ENCODE results near the gene LACTBL1. TPM values are rescaled to one million over a fixed set of nuclear protein-coding genes. Genes with fewer than 3 reads are reported as not detected.

The LACTBL1 gene
- total and polyA plus RNA-seq, 2 experiments from 2014 or later: not detected

DNA sequence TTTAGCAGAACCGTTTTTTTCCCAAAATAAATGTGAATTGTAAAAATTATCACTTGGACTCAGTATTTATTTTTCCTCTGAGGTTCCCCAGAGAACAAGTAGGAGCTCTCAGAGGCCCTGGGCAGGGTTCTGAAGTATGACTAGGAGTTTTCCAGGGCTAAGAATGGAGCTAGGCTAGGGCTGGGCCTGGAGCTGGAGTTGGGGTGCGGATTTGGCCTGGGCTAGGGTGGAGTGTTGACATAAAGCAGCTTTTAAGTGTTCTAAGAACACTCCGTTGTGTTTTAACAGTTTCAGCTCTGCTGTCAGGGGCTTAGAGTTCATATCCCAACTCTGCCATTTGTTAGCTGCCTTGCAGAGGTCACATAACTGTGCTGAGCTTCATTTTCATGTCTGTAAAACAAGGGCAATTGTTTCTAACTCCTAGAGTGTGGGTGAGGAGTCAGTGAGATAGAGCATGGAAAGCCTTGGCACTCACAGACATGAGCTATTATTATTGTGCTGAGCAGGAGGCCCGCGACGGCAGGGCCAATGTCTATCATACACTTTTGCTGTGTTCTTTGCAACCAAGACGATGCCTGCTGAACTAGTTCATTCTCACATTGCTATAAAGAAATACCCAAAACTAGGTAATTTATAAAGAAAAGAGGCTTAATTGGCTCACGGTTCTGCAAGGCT, 51.1 kb downstream of the LACTBL1 start:
- Histone ChIP-seq H4K20me1 (replicated peaks; ENCODE audit: insufficient read depth) (no peaks in the 10 kb centered on the region), H3K79me2 (replicated peaks; ENCODE audit: insufficient read depth) (no peaks in the 10 kb centered on the region), H3F3A (replicated peaks; ENCODE audit: low read depth) (no peaks in the 10 kb centered on the region), H3K4me3 (no peak overlapping the region), H3K4me1 (ENCODE audit: insufficient read depth) (no peaks in the 10 kb centered on the region), H3K4me2 (no peak overlapping the region), H3K9me2 (ENCODE audit: insufficient read depth) (no peaks in the 10 kb centered on the region), H3K27me3 (ENCODE audit: insufficient read depth) (no peaks in the 10 kb centered on the region), H2AFZ (no peak overlapping the region), H3K36me3 (ENCODE audit: insufficient read depth) (no peaks in the 10 kb centered on the region), H3K27ac (ENCODE audit: low read depth) (no peak overlapping the region)
- DNase-seq (ENCODE audit: low spot score) (no peak), ATAC-seq (no peak)
- Mint-ChIP-seq H3K27ac (no peak overlapping the region), H3K4me3 (no peak overlapping the region), H3K4me1 (no peaks in the 10 kb centered on the region; the same call in 1 of the 3 replicates), H3K9me3 (no peaks in the 10 kb centered on the region), H3K36me3 (ENCODE audit: low read depth) (no peaks in the 10 kb centered on the region), H3K27me3 (ENCODE audit: insufficient read depth, low read depth, poor library complexity) (peaks cover 9% of the 10 kb centered on the region)
- TF ChIP-seq EZH2 (IDR thresholded peaks at IDR 0.05; ENCODE audit: low read depth, unreplicated experiment) (no peak), ZNF331 (CRISPR knock-in tag; IDR thresholded peaks at IDR 0.05; ENCODE audit: low read depth) (no peak), NANOG (IDR thresholded peaks at IDR 0.05; ENCODE audit: borderline replicate concordance) (no peak), ZNF114 (CRISPR knock-in tag; IDR thresholded peaks at IDR 0.05) (no peak), CREB1 (CRISPR knock-in tag; IDR thresholded peaks at IDR 0.05; ENCODE audit: low read depth) (no peak), JUNB (IDR thresholded peaks at IDR 0.05; ENCODE audit: unreplicated experiment) (no peak), POLR2AphosphoS5 (IDR thresholded peaks at IDR 0.05; ENCODE audit: low read depth) (no peak), STAT1 (IDR thresholded peaks at IDR 0.05; ENCODE audit: unreplicated experiment) (no peak), EZH2phosphoT487 (IDR thresholded peaks at IDR 0.05; ENCODE audit: unreplicated experiment) (no peak)
- TF ChIP-seq, protein P1, sequence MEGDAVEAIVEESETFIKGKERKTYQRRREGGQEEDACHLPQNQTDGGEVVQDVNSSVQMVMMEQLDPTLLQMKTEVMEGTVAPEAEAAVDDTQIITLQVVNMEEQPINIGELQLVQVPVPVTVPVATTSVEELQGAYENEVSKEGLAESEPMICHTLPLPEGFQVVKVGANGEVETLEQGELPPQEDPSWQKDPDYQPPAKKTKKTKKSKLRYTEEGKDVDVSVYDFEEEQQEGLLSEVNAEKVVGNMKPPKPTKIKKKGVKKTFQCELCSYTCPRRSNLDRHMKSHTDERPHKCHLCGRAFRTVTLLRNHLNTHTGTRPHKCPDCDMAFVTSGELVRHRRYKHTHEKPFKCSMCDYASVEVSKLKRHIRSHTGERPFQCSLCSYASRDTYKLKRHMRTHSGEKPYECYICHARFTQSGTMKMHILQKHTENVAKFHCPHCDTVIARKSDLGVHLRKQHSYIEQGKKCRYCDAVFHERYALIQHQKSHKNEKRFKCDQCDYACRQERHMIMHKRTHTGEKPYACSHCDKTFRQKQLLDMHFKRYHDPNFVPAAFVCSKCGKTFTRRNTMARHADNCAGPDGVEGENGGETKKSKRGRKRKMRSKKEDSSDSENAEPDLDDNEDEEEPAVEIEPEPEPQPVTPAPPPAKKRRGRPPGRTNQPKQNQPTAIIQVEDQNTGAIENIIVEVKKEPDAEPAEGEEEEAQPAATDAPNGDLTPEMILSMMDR (conservative IDR thresholded peaks at IDR 0.05; ENCODE audit: low read depth in 2 of 2): no peak
- TF ChIP-seq, protein P2, sequence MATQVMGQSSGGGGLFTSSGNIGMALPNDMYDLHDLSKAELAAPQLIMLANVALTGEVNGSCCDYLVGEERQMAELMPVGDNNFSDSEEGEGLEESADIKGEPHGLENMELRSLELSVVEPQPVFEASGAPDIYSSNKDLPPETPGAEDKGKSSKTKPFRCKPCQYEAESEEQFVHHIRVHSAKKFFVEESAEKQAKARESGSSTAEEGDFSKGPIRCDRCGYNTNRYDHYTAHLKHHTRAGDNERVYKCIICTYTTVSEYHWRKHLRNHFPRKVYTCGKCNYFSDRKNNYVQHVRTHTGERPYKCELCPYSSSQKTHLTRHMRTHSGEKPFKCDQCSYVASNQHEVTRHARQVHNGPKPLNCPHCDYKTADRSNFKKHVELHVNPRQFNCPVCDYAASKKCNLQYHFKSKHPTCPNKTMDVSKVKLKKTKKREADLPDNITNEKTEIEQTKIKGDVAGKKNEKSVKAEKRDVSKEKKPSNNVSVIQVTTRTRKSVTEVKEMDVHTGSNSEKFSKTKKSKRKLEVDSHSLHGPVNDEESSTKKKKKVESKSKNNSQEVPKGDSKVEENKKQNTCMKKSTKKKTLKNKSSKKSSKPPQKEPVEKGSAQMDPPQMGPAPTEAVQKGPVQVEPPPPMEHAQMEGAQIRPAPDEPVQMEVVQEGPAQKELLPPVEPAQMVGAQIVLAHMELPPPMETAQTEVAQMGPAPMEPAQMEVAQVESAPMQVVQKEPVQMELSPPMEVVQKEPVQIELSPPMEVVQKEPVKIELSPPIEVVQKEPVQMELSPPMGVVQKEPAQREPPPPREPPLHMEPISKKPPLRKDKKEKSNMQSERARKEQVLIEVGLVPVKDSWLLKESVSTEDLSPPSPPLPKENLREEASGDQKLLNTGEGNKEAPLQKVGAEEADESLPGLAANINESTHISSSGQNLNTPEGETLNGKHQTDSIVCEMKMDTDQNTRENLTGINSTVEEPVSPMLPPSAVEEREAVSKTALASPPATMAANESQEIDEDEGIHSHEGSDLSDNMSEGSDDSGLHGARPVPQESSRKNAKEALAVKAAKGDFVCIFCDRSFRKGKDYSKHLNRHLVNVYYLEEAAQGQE (IDR thresholded peaks at IDR 0.05; ENCODE audit: unreplicated experiment): no peak
- TF ChIP-seq, protein P3, sequence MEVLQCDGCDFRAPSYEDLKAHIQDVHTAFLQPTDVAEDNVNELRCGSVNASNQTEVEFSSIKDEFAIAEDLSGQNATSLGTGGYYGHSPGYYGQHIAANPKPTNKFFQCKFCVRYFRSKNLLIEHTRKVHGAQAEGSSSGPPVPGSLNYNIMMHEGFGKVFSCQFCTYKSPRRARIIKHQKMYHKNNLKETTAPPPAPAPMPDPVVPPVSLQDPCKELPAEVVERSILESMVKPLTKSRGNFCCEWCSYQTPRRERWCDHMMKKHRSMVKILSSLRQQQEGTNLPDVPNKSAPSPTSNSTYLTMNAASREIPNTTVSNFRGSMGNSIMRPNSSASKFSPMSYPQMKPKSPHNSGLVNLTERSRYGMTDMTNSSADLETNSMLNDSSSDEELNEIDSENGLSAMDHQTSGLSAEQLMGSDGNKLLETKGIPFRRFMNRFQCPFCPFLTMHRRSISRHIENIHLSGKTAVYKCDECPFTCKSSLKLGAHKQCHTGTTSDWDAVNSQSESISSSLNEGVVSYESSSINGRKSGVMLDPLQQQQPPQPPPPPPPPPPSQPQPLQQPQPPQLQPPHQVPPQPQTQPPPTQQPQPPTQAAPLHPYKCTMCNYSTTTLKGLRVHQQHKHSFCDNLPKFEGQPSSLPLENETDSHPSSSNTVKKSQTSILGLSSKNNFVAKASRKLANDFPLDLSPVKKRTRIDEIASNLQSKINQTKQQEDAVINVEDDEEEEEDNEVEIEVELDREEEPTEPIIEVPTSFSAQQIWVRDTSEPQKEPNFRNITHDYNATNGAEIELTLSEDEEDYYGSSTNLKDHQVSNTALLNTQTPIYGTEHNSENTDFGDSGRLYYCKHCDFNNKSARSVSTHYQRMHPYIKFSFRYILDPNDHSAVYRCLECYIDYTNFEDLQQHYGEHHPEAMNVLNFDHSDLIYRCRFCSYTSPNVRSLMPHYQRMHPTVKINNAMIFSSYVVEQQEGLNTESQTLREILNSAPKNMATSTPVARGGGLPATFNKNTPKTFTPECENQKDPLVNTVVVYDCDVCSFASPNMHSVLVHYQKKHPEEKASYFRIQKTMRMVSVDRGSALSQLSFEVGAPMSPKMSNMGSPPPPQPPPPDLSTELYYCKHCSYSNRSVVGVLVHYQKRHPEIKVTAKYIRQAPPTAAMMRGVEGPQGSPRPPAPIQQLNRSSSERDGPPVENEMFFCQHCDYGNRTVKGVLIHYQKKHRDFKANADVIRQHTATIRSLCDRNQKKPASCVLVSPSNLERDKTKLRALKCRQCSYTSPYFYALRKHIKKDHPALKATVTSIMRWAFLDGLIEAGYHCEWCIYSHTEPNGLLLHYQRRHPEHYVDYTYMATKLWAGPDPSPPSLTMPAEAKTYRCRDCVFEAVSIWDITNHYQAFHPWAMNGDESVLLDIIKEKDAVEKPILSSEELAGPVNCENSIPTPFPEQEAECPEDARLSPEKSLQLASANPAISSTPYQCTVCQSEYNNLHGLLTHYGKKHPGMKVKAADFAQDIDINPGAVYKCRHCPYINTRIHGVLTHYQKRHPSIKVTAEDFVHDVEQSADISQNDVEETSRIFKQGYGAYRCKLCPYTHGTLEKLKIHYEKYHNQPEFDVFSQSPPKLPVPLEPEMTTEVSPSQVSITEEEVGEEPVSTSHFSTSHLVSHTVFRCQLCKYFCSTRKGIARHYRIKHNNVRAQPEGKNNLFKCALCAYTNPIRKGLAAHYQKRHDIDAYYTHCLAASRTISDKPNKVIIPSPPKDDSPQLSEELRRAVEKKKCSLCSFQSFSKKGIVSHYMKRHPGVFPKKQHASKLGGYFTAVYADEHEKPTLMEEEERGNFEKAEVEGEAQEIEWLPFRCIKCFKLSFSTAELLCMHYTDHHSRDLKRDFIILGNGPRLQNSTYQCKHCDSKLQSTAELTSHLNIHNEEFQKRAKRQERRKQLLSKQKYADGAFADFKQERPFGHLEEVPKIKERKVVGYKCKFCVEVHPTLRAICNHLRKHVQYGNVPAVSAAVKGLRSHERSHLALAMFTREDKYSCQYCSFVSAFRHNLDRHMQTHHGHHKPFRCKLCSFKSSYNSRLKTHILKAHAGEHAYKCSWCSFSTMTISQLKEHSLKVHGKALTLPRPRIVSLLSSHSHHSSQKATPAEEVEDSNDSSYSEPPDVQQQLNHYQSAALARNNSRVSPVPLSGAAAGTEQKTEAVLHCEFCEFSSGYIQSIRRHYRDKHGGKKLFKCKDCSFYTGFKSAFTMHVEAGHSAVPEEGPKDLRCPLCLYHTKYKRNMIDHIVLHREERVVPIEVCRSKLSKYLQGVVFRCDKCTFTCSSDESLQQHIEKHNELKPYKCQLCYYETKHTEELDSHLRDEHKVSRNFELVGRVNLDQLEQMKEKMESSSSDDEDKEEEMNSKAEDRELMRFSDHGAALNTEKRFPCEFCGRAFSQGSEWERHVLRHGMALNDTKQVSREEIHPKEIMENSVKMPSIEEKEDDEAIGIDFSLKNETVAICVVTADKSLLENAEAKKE (CRISPR knock-in tag; IDR thresholded peaks at IDR 0.05): no peak
- TF ChIP-seq, protein P4, sequence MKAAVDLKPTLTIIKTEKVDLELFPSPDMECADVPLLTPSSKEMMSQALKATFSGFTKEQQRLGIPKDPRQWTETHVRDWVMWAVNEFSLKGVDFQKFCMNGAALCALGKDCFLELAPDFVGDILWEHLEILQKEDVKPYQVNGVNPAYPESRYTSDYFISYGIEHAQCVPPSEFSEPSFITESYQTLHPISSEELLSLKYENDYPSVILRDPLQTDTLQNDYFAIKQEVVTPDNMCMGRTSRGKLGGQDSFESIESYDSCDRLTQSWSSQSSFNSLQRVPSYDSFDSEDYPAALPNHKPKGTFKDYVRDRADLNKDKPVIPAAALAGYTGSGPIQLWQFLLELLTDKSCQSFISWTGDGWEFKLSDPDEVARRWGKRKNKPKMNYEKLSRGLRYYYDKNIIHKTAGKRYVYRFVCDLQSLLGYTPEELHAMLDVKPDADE (IDR thresholded peaks at IDR 0.05): no peak
